Kidney (tissue), 14 donors: ENCODE results near the gene C16orf78. TPM values are rescaled to one million over a fixed set of nuclear protein-coding genes. Genes with fewer than 3 reads are reported as not detected.
"Not testable (repeated sequence)": the region's sequence is repeated elsewhere in the genome, so short reads cannot be mapped to it uniquely, and the experiment has no call there.

Experiments
- DNase-seq, 5 donors: peaks; one replicate each; pipeline ENCODE4 v3.0.0-alpha.2; 2013 to 2020
- FAIRE-seq: peaks from 2 replicates; lab custom pipeline; 2012; peaks lifted over from hg19 to GRCh38; lab: Jason Lieb, UNC
- H3K27ac ChIP-seq, 2 donors: one replicate each; pipeline ENCODE4 v1.7.0; 2013; ENCODE audit warnings: low read depth in 2 of 2, low read length in 2 of 2, inconsistent platforms in 1 of 2
- H3K27me3 ChIP-seq: one replicate; pipeline ENCODE4 v1.7.1; 2013; ENCODE audit warnings: low read length, inconsistent platforms; ENCODE audit not compliant: control insufficient read depth, insufficient read depth
- H3K36me3 ChIP-seq, 3 donors: one replicate each; pipeline versions ENCODE4 v1.7.0 to v1.7.1; 2013; ENCODE audit warnings: low read length in 3 of 3, control low read depth in 1 of 3, inconsistent platforms in 1 of 3; ENCODE audit not compliant: insufficient read depth in 3 of 3, control insufficient read depth in 2 of 3
- H3K4me1 ChIP-seq, 3 donors: one replicate each; pipeline versions ENCODE4 v1.7.0 to v1.7.1; 2013; ENCODE audit warnings: low read length in 3 of 3, inconsistent platforms in 1 of 3, low read depth in 1 of 3; ENCODE audit not compliant: control insufficient read depth in 2 of 3, insufficient read depth in 2 of 3
- H3K4me3 ChIP-seq, 3 donors: one replicate each; pipeline versions ENCODE4 v1.7.0 to v1.8.1; 2013; ENCODE audit warnings: low read length in 3 of 3, control low read depth in 1 of 3, inconsistent platforms in 1 of 3
- H3K9ac ChIP-seq, 3 donors: one replicate each; pipeline versions ENCODE4 v1.7.0 to v1.7.1; 2013; ENCODE audit warnings: low read length in 3 of 3, control low read depth in 1 of 3, inconsistent platforms in 1 of 3
- H3K9me3 ChIP-seq, 3 donors: one replicate each; pipeline versions ENCODE4 v1.7.0 to v1.7.1; 2013; ENCODE audit warnings: low read length in 3 of 3, control low read depth in 1 of 3, inconsistent platforms in 1 of 3; ENCODE audit not compliant: control insufficient read depth in 2 of 3, insufficient read depth in 1 of 3
- intact Hi-C: fragments of 100-400 bp; cut with DNase I; formaldehyde crosslinking; loops from one replicate; pipeline ENCODE4 v1.11.1; 2022
- polyA plus RNA-seq: library from polyadenylated mRNA; stranded (reverse); fragments of 350-450 nt; fragmentation: Illumina TruSeq; extraction: RNeasy Lipid Tissue Mini Kit (QIAGEN cat#74804); gene quantifications from one replicate; pipeline ENCODE4 v1.2.3, GENCODE V29; 2014; ENCODE audit warnings: low read depth, low replicate concordance; ENCODE audit not compliant: insufficient read depth
- total RNA-seq: library from RNA; stranded (reverse); fragmentation: NEBNext Ultra II Directional; extraction: Animal tissue kit (Norgen Biotek cat#: 25700); gene quantifications from one replicate; pipeline ENCODE4 v1.2.1, GENCODE V29; 2021
- TF ChIP-seq, protein P1 (sequence below): IDR thresholded peaks from 3 replicates; pipeline ENCODE4 v1.5.1; 2012; ENCODE audit warnings: mild to moderate bottlenecking, moderate library complexity, borderline replicate concordance; ENCODE audit not compliant: insufficient read depth; ENCODE audit errors: extremely low read depth
- donor health status: control.
- donor health status: control.
- donor health status: control.
- donor health status: control.
- donor health status: control.
- donor health status: DM: yes; HTN: yes; CAD: no.
- donor health status: Normal renal cell carcinoma (clear cell type).

Gene C16orf78
- total and polyA plus RNA-seq, 2 donors from 2014 or later = not detected

DNA sequence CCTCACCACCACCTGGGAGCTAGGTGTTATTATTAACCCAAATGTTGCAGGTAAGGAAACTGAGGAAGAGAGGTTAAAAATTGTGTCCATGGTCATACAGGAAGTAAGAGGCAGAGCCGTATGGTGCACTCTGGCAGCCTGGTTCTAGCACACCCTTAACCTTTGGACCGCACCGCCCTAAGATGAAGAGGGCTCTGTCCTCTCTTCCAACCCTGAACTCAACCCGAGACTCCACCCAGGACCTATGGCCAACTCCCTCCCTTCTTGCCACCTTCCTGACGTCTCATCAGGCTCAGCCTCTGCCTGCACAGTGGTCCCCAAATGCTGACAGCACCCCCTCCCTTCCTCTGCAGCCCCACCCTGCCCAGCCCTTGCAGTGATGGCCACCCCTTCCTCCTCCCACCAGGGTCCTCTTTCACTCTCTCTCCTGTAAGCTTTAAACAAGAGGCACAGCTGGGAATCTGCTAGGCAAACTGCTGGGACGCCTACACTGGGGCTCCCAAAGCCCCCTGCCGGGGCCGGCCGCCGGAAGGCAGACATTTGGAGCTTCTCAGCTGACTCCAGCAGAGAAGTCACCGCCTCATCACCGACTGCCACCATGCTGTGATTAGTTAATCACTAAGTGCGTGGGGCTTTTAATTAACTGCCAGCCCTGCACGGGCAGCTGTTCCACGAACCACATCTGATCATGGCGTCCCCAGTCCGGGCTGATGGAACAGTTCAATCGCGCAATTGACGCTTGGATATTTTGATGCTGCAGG, 16.7 kb upstream of the C16orf78 start:
- H3K4me1 ChIP-seq = no peaks in the 10 kb centered on the region
- H3K27ac ChIP-seq = no peak overlapping the region
- H3K9ac ChIP-seq = no peak overlapping the region
- H3K27me3 ChIP-seq = no peaks in the 10 kb centered on the region
- FAIRE-seq = no peak
- intact Hi-C loops = loop anchor here (10.0 kb wide), 1 partner anchor 672 kb away; no protein-coding TSS in a partner anchor
- TF ChIP-seq, protein P1, sequence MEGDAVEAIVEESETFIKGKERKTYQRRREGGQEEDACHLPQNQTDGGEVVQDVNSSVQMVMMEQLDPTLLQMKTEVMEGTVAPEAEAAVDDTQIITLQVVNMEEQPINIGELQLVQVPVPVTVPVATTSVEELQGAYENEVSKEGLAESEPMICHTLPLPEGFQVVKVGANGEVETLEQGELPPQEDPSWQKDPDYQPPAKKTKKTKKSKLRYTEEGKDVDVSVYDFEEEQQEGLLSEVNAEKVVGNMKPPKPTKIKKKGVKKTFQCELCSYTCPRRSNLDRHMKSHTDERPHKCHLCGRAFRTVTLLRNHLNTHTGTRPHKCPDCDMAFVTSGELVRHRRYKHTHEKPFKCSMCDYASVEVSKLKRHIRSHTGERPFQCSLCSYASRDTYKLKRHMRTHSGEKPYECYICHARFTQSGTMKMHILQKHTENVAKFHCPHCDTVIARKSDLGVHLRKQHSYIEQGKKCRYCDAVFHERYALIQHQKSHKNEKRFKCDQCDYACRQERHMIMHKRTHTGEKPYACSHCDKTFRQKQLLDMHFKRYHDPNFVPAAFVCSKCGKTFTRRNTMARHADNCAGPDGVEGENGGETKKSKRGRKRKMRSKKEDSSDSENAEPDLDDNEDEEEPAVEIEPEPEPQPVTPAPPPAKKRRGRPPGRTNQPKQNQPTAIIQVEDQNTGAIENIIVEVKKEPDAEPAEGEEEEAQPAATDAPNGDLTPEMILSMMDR = no peak
- H3K4me3 ChIP-seq = no peak overlapping the region
- no peaks in the 10 kb centered on the region for H3K9me3 ChIP-seq
- no peaks in the 10 kb centered on the region for H3K36me3 ChIP-seq
- DNase-seq = no peak

DNA sequence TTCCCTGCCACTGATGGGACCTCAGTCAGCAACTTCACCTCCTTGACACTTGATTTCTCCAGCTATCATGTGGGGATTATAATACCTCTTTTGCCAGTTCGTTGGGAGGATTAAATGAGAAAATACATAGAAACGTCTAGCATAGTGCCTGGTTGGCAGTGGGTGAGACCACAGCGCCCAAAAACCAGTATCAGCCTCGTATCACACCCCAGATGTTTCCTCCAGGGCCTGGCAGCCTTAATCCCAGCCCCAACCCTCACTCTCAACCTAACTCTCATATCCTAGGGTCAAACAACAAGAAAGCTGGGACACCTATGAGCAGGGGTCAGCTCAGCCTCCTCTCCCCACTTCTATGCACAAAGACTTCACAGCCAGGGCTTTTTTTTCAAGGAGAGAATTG, 14.0 kb upstream of the C16orf78 start:
- no peak overlapping the region for H3K9ac ChIP-seq
- no peak overlapping the region for H3K4me3 ChIP-seq
- intact Hi-C loops = loop anchor here (10.0 kb wide), 1 partner anchor 675 kb away; no protein-coding TSS in a partner anchor
- H3K9me3 ChIP-seq = no peaks in the 10 kb centered on the region
- no peaks in the 10 kb centered on the region for H3K4me1 ChIP-seq
- TF ChIP-seq, protein P1 = no peak
- no peaks in the 10 kb centered on the region for H3K36me3 ChIP-seq
- DNase-seq = no peak
- FAIRE-seq = no peak
- no peak overlapping the region for H3K27ac ChIP-seq
- no peaks in the 10 kb centered on the region for H3K27me3 ChIP-seq

DNA sequence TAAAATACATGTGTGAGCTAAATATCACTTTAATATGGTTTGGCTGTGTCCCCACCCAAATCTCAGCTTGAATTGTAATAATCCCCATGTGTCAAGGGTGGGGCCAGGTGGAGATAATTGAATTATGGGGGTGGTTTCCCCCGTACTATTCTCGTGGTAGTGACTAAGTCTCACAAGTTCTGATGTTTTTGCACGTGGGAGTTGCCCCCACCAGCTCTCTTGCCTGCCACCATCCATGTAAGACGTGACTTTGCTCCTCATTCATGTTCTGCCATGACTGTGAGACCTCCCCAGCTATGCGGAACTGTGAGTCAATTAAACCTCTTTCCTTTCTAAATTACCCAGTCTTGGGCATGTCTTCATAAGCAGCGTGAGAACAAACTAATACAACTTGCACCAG, 11.9 kb upstream of the C16orf78 start:
- H3K27me3 ChIP-seq, H3K36me3 ChIP-seq, H3K4me1 ChIP-seq, H3K4me3 ChIP-seq, intact Hi-C loops, H3K9me3 ChIP-seq, H3K9ac ChIP-seq, DNase-seq, FAIRE-seq, H3K27ac ChIP-seq: not testable (repeated sequence)

DNA sequence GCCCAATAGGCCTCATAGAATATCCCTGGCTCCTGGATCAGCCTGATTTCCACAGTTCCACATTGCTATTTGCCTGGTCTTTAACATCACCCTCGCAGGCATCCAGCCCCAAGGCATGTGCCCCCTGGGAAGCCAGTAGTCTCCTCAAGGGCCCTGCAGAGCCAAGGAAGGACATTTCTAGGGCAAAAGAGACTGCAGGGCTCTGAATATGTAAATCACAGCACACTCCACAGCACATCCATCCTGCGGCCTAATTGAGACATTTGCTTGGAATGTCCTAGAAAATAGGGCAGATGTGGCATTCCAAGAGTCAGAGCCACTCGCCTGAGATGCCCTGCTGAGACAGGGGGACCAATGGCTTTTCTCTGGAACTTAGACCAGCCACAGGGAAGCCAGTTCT, 11.4 kb upstream of the C16orf78 start:
- Histone ChIP-seq H3K4me1 (no peaks in the 10 kb centered on the region), H3K36me3 (no peaks in the 10 kb centered on the region), H3K27me3 (no peaks in the 10 kb centered on the region), H3K27ac (no peak overlapping the region), H3K4me3 (no peak overlapping the region), H3K9me3 (no peaks in the 10 kb centered on the region), H3K9ac (no peak overlapping the region)
- no peak for DNase-seq
- intact Hi-C loops = no loop called here
- TF ChIP-seq, protein P1 = no peak
- no peak for FAIRE-seq
